Spinal cord (tissue), 10 donors: Measurements from ENCODE around the gene ARL5B. TPM values are rescaled to one million over a fixed set of nuclear protein-coding genes. Genes with fewer than 3 reads are reported as not detected.
"Not testable (repeated sequence)": the region's sequence is repeated elsewhere in the genome, so short reads cannot be mapped to it uniquely, and the experiment has no call there.

Experiments used
- DNase-seq, 6 donors: peaks; one replicate each; pipeline versions ENCODE4 v3.0.0 to v3.0.0-alpha.2; 2013 to 2015; ENCODE audit warnings: low spot score in 6 of 6, low read depth in 4 of 6
- H3K27ac ChIP-seq: one replicate; pipeline ENCODE4 v1.5.1; 2013; ENCODE audit warnings: low read depth, low read length, control low read depth
- H3K27me3 ChIP-seq: one replicate; pipeline ENCODE4 v1.6.1; 2013; ENCODE audit warnings: low read length; ENCODE audit not compliant: control insufficient read depth, insufficient read depth
- H3K36me3 ChIP-seq: one replicate; pipeline ENCODE4 v1.6.1; 2013; ENCODE audit warnings: low read length; ENCODE audit not compliant: control insufficient read depth, insufficient read depth
- H3K4me1 ChIP-seq: one replicate; pipeline ENCODE4 v1.6.1; 2013; ENCODE audit warnings: low read length; ENCODE audit not compliant: control insufficient read depth, insufficient read depth
- H3K4me3 ChIP-seq: one replicate; pipeline ENCODE4 v1.5.1; 2013; ENCODE audit warnings: low read depth, low read length, control low read depth
- H3K9me3 ChIP-seq: one replicate; pipeline ENCODE4 v1.6.1; 2013; ENCODE audit warnings: low read length; ENCODE audit not compliant: control insufficient read depth, insufficient read depth
- WGBS: methylation state at CpG from one replicate; pipeline ENCODE4 v1.1.5; 2013; ENCODE audit warnings: missing lambda C conversion rate; ENCODE audit not compliant: insufficient coverage; 5-methylcytosine and 5-hydroxymethylcytosine counted together
- polyA plus RNA-seq, 2 donors: library from polyadenylated mRNA; unstranded; fragments of 120-200 nt; gene quantifications; one replicate each; pipeline ENCODE4 v1.2.1, GENCODE V29; 2013; ENCODE audit not compliant: insufficient read length in 2 of 2
- total RNA-seq, 2 donors: library from RNA; depleted of rRNA in 1 of 2; stranded (reverse); fragments of 120-200 nt in 1 of 2; fragments of >200 nt in 1 of 2; gene quantifications; one replicate each; pipeline versions ENCODE4 v1.2.3 to v1.2.4, GENCODE V29; 2013 to 2014
- donor health status: healthy.

Gene ARL5B
- total and polyA plus RNA-seq, 4 donors = 21.0 to 70.1 (median 29.2) TPM

- WGBS = 0% methylated on average over 21 of the region's 25 CpGs
- H3K36me3 ChIP-seq, H3K4me1 ChIP-seq, H3K27me3 ChIP-seq, H3K9me3 ChIP-seq: not testable (repeated sequence)
- H3K27ac ChIP-seq = peak overlapping the region; percentile 67
- DNase-seq = peak in 2 of 6 donors; percentile 73 to 82
- H3K4me3 ChIP-seq = peak overlapping the region; percentile 56
These were observed 31.7 kb upstream of the ARL5B start for GRCh38 chr10:18627452-18628018.

GRCh38 chr10:18632500-18632899, 26.7 kb upstream of the ARL5B start:
- not testable (repeated sequence) for H3K4me1 ChIP-seq, H3K36me3 ChIP-seq, H3K9me3 ChIP-seq, H3K27me3 ChIP-seq, DNase-seq, H3K27ac ChIP-seq, H3K4me3 ChIP-seq
- no CpG with 5 or more reads among the region's 3 CpGs for WGBS

GRCh38 chr10:18635995-18636394, 23.2 kb upstream of the ARL5B start:
- Histone ChIP-seq H3K4me3 (no peak overlapping the region), H3K27me3 (no peaks in the 10 kb centered on the region), H3K27ac (no peak overlapping the region), H3K36me3 (no peaks in the 10 kb centered on the region), H3K9me3 (no peaks in the 10 kb centered on the region), H3K4me1 (no peaks in the 10 kb centered on the region)
- no CpG with 5 or more reads among the region's 4 CpGs for WGBS
- DNase-seq = no peak

GRCh38 chr10:18637400-18637799, 21.8 kb upstream of the ARL5B start:
- H3K9me3 ChIP-seq, H3K27me3 ChIP-seq, H3K4me1 ChIP-seq, DNase-seq, H3K4me3 ChIP-seq, H3K27ac ChIP-seq, H3K36me3 ChIP-seq: not testable (repeated sequence)
- no CpG with 5 or more reads among the region's 1 CpG for WGBS

- WGBS = no CpG with 5 or more reads among the region's 2 CpGs
- not testable (repeated sequence) for H3K4me1 ChIP-seq, H3K27ac ChIP-seq, H3K4me3 ChIP-seq, H3K9me3 ChIP-seq, H3K27me3 ChIP-seq, DNase-seq, H3K36me3 ChIP-seq
These were observed 19.5 kb upstream of the ARL5B start for GRCh38 chr10:18639719-18640118.

GRCh38 chr10:18647151-18647550, 12.1 kb upstream of the ARL5B start:
- Histone ChIP-seq H3K27me3 (no peaks in the 10 kb centered on the region), H3K9me3 (no peaks in the 10 kb centered on the region), H3K27ac (no peak overlapping the region), H3K36me3 (peaks cover 6% of the 10 kb centered on the region), H3K4me3 (no peak overlapping the region), H3K4me1 (peaks cover 3% of the 10 kb centered on the region)
- DNase-seq = no peak
- WGBS = no CpG with 5 or more reads among the region's 2 CpGs

GRCh38 chr10:18647945-18648344, 11.3 kb upstream of the ARL5B start:
- Histone ChIP-seq H3K36me3 (peaks cover 6% of the 10 kb centered on the region), H3K27ac (no peak overlapping the region), H3K4me3 (no peak overlapping the region), H3K27me3 (no peaks in the 10 kb centered on the region), H3K4me1 (peaks cover 3% of the 10 kb centered on the region), H3K9me3 (no peaks in the 10 kb centered on the region)
- no peak for DNase-seq
- WGBS = no CpG with 5 or more reads among the region's 3 CpGs

GRCh38 chr10:18649364-18649959, 9.8 kb upstream of the ARL5B start:
- DNase-seq = no peak
- Histone ChIP-seq H3K9me3 (no peaks in the 10 kb centered on the region), H3K36me3 (peaks cover 6% of the 10 kb centered on the region), H3K4me1 (peaks cover 3% of the 10 kb centered on the region), H3K4me3 (no peak overlapping the region), H3K27ac (no peak overlapping the region), H3K27me3 (no peaks in the 10 kb centered on the region)
- 92% methylated on average over 5 of the region's 7 CpGs for WGBS

- H3K4me1 ChIP-seq = peaks cover 3% of the 10 kb centered on the region
- H3K27me3 ChIP-seq = no peaks in the 10 kb centered on the region
- H3K36me3 ChIP-seq = peaks cover 3% of the 10 kb centered on the region
- WGBS = 0% methylated on average over 4 of the region's 6 CpGs
- H3K4me3 ChIP-seq = peak overlapping the region; percentile 92
- H3K9me3 ChIP-seq = no peaks in the 10 kb centered on the region
- no peak overlapping the region for H3K27ac ChIP-seq
- peak in 1 of 6 donors; percentile 15 for DNase-seq
These were observed 8.7 kb upstream of the ARL5B start for GRCh38 chr10:18650404-18650997.
